Endothelial cell of umbilical vein (primary cell): ENCODE measurements around the gene CYP2S1. TPM values are rescaled to one million over a fixed set of nuclear protein-coding genes. Genes with fewer than 3 reads are reported as not detected.

Source experiments
- BruUV-seq: library from RNA; stranded (reverse); fragments of 400-500 nt; replicated peaks from 2 replicates; lab custom pipeline; 2021; lab: Mats Ljungman, UMichigan
- CTCF ChIA-PET: fragments of 300-600, 350-600 bp; sonication (Branson Sonifier 250); formaldehyde crosslinking; loops from one replicate; lab custom pipeline; 2021; ENCODE audit warnings: antibody characterized with exemption, inconsistent platforms; lab: Charles Lee
- POLR2A ChIA-PET: fragments of 300-600, 350-600 bp; sonication (Branson Sonifier 250); formaldehyde crosslinking; loops from one replicate; lab custom pipeline; 2021; ENCODE audit warnings: antibody characterized with exemption, inconsistent platforms; lab: Charles Lee
- DNase-seq: peaks from one replicate; pipeline ENCODE4 v3.0.0-alpha.2; 2011; ENCODE audit warnings: low read depth, low spot score
- FAIRE-seq: peaks from 2 replicates; lab custom pipeline; 2011; peaks lifted over from hg19 to GRCh38; lab: Jason Lieb, UNC
- H2AFZ ChIP-seq: 2 replicates; pipeline ENCODE4 v1.6.0; 2012; ENCODE audit warnings: low read depth, low read length, control low read depth, inconsistent platforms
- H3K27ac ChIP-seq: 2 replicates; pipeline ENCODE4 v1.5.1; 2011; ENCODE audit warnings: low read depth, mild to moderate bottlenecking, control low read depth, low read length, moderate library complexity; ENCODE audit not compliant: insufficient read depth
- H3K27me3 ChIP-seq, 2 experiments: 2 replicates each; pipeline versions ENCODE4 v1.6.0 to v1.6.1; 2011; ENCODE audit warnings: low read length in 2 of 2, mixed read lengths in 1 of 2; ENCODE audit not compliant: control insufficient read depth in 2 of 2, insufficient read depth in 2 of 2
- H3K36me3 ChIP-seq, 2 experiments: 2 replicates in 1 of 2; 3 replicates in 1 of 2; pipeline ENCODE4 v1.5.1; 2011; ENCODE audit warnings: low read length in 2 of 2, mild to moderate bottlenecking in 1 of 2, moderate library complexity in 1 of 2; ENCODE audit not compliant: control insufficient read depth in 2 of 2, insufficient read depth in 2 of 2; ENCODE audit errors: extremely low read depth in 1 of 2
- H3K4me1 ChIP-seq: 3 replicates; pipeline ENCODE4 v1.5.1; 2011; ENCODE audit warnings: mild to moderate bottlenecking, low read length; ENCODE audit not compliant: control insufficient read depth, insufficient read depth; ENCODE audit errors: extremely low read depth
- H3K4me2 ChIP-seq: 2 replicates; pipeline ENCODE4 v1.6.1; 2011; ENCODE audit warnings: low read length, control low read depth, mixed read lengths; ENCODE audit not compliant: insufficient read depth
- H3K4me3 ChIP-seq, 3 experiments: fragments of 200-600 bp in 1 of 3; sonication (generic), shearing (Covaris generic) in 1 of 3; replicated peaks in 1 of 3; 2 replicates each; pipeline ENCODE4 v1.5.1; 2011 to 2016; ENCODE audit warnings: control low read depth in 3 of 3, low read length in 3 of 3, mild to moderate bottlenecking in 2 of 3, inconsistent platforms in 1 of 3, low read depth in 1 of 3, moderate library complexity in 1 of 3; ENCODE audit not compliant: insufficient read depth in 1 of 3
- H3K79me2 ChIP-seq: 2 replicates; pipeline ENCODE4 v1.6.0; 2012; ENCODE audit warnings: low read length, inconsistent platforms; ENCODE audit not compliant: control insufficient read depth, insufficient read depth
- H3K9ac ChIP-seq: replicated peaks from 2 replicates; pipeline ENCODE3; 2011; ENCODE audit warnings: low read length, control low read depth; ENCODE audit not compliant: insufficient read depth; ENCODE audit errors: extremely low read depth
- H3K9me1 ChIP-seq: replicated peaks from 3 replicates; pipeline ENCODE4 v1.6.0; 2011; ENCODE audit warnings: mild to moderate bottlenecking, low read length; ENCODE audit not compliant: control insufficient read depth, insufficient read depth; ENCODE audit errors: extremely low read depth
- H3K9me3 ChIP-seq: replicated peaks from 2 replicates; pipeline ENCODE4 v1.5.1; 2012; ENCODE audit warnings: low read length, inconsistent platforms; ENCODE audit not compliant: control insufficient read depth, insufficient read depth
- H4K20me1 ChIP-seq: replicated peaks from 2 replicates; pipeline ENCODE3; 2011; ENCODE audit warnings: mild to moderate bottlenecking, low read length; ENCODE audit not compliant: control insufficient read depth, insufficient read depth; ENCODE audit errors: extremely low read depth
- EZH2 ChIP-seq: IDR thresholded peaks from 2 replicates; pipeline ENCODE4 v1.6.1; 2012; ENCODE audit warnings: borderline replicate concordance, low read depth, mild to moderate bottlenecking, moderate library complexity, low read length, inconsistent platforms; ENCODE audit not compliant: severe bottlenecking
- FOS ChIP-seq: IDR thresholded peaks from 2 replicates; pipeline ENCODE4 v1.6.1; 2011; ENCODE audit warnings: mild to moderate bottlenecking, low read length, moderate library complexity, borderline replicate concordance; ENCODE audit not compliant: insufficient read depth
- GATA2 ChIP-seq: IDR thresholded peaks from 2 replicates; pipeline ENCODE4 v1.7.0; 2011; ENCODE audit warnings: low read depth, mild to moderate bottlenecking, moderate library complexity, mixed read lengths, low read length; ENCODE audit not compliant: insufficient read length, insufficient read depth
- JUN ChIP-seq: IDR thresholded peaks from 2 replicates; pipeline ENCODE4 v1.6.1; 2011; ENCODE audit warnings: borderline replicate concordance, low read depth; ENCODE audit not compliant: insufficient read length, insufficient read depth
- MYC ChIP-seq: IDR thresholded peaks from one replicate; pipeline ENCODE4 v1.6.1; 2011; ENCODE audit warnings: mild to moderate bottlenecking, low read depth, low read length
- POLR2A ChIP-seq: IDR thresholded peaks from 2 replicates; pipeline ENCODE4 v1.6.1; 2012; ENCODE audit warnings: low read depth, mild to moderate bottlenecking, control low read depth, low read length
- POLR2AphosphoS5 ChIP-seq: IDR thresholded peaks from 2 replicates; pipeline ENCODE4 v1.6.1; 2012; ENCODE audit warnings: low read depth, mild to moderate bottlenecking, control low read depth, low read length, moderate library complexity; ENCODE audit not compliant: insufficient read depth
- dilution Hi-C: fragments of 300-500 bp; cut with MboI; formaldehyde crosslinking; loops from one replicate; pipeline ENCODE4 v1.15.0; 2019; ENCODE audit warnings: low sequenced_read_pairs; ENCODE audit not compliant: extremely low pct_ligation_motif_present
- intact Hi-C: fragments of 100-400 bp; cut with micrococcal nuclease; formaldehyde crosslinking; loops from one replicate; pipeline ENCODE4 v1.10.0; 2022
- polyA plus RNA-seq, 4 experiments: library from polyadenylated mRNA; depleted of rRNA in 3 of 4; stranded (reverse) in 3 of 4; unstranded in 1 of 4; fragments of >200 nt; gene quantifications; 2 replicates each; pipeline versions ENCODE4 v1.2.1 to v1.2.3, GENCODE V29; 2011 to 2012; ENCODE audit warnings: missing spikeins in 1 of 4
- total RNA-seq: library from RNA; stranded (reverse); gene quantifications from 2 replicates; pipeline ENCODE4 v1.2.3, GENCODE V29; 2021
- TF ChIP-seq, protein P1 (sequence below): IDR thresholded peaks from 2 replicates; pipeline ENCODE4 v1.6.1; 2011; ENCODE audit not compliant: insufficient read depth, insufficient read length
- TF ChIP-seq, protein P2 (sequence below), 2 donors: IDR thresholded peaks; 1 replicate in 1 of 2; 2 replicates in 1 of 2; pipeline ENCODE4 v1.5.1; 2011; ENCODE audit warnings: low read length in 2 of 2, mild to moderate bottlenecking in 2 of 2, moderate library complexity in 2 of 2, control low read depth in 1 of 2, inconsistent platforms in 1 of 2, low read depth in 1 of 2; ENCODE audit not compliant: insufficient read depth in 1 of 2; ENCODE audit errors: extremely low read depth in 1 of 2

The CYP2S1 gene
- total and polyA plus RNA-seq, 2 donors (not counting 3 experiments of a cell fraction or from before 2014, with no cell fraction given) = 0.98 to 4.5 TPM

DNA sequence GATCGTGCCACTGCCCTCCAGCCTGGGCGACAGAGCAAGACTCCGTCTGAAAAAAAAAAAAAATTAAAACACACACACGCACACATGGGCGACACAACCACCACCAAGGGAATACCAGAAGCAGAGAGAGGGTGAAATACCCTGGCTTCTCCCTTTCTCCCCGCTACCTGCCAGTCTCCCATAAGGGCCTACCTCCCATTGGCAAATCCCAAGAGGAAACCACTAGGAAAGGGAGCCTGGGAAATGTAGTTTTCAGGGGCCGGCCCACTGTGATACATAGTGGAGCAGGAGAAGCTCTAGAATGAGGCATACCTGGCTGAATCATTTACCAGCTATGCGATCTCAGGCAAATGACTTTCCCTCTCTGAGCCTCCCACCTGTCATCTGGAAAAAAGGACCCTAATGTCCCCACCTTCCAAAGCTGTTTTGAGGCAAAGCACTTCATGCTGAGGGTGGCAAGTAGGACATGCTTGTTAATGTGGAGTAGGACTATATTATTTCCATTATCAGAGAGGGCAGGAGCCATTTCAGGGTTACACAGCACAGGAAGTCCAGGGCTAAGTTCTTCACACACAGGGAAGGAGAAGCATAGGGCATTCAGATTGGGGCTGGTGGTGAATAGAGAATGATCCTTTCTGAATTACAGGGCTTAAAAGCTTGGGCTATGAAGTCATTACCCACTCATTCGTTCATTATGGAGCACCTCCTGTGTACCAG, 56.8 kb downstream of the CYP2S1 start:
- BruUV-seq = no TSS peak
- no peak for DNase-seq
- Histone ChIP-seq H3K4me3 (no peak overlapping the region), H3K4me2 (no peak overlapping the region), H3K9me1 (no peaks in the 10 kb centered on the region), H3K4me1 (no peaks in the 10 kb centered on the region), H3K9me3 (no peaks in the 10 kb centered on the region), H2AFZ (no peak overlapping the region), H4K20me1 (no peaks in the 10 kb centered on the region), H3K27ac (no peak overlapping the region), H3K9ac (no peak overlapping the region), H3K27me3 (no peaks in the 10 kb centered on the region), H3K36me3 (peaks cover 15 to 35% of the 10 kb centered on the region in 2 experiments), H3K79me2 (peaks cover 4% of the 10 kb centered on the region)
- POLR2A ChIA-PET = interaction anchor here (0.7 kb wide), 1 partner anchor 46 kb away, joined by 8 read pairs; no protein-coding TSS in a partner anchor
- dilution Hi-C loops = no loop called here
- intact Hi-C loops = no loop called here
- CTCF ChIA-PET = interaction anchor here (1.1 to 2.6 kb wide), 3 partner anchors 11 to 45 kb away, joined by 3 to 14 read pairs (median 7); no protein-coding TSS in a partner anchor
- FAIRE-seq = no peak
- TF ChIP-seq MYC = no peak
- no peak for TF ChIP-seq JUN
- no peak for TF ChIP-seq FOS
- TF ChIP-seq, protein P1, sequence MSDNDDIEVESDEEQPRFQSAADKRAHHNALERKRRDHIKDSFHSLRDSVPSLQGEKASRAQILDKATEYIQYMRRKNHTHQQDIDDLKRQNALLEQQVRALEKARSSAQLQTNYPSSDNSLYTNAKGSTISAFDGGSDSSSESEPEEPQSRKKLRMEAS = no peak
- no peak for TF ChIP-seq GATA2
- no peak for TF ChIP-seq POLR2A
- TF ChIP-seq, protein P2, sequence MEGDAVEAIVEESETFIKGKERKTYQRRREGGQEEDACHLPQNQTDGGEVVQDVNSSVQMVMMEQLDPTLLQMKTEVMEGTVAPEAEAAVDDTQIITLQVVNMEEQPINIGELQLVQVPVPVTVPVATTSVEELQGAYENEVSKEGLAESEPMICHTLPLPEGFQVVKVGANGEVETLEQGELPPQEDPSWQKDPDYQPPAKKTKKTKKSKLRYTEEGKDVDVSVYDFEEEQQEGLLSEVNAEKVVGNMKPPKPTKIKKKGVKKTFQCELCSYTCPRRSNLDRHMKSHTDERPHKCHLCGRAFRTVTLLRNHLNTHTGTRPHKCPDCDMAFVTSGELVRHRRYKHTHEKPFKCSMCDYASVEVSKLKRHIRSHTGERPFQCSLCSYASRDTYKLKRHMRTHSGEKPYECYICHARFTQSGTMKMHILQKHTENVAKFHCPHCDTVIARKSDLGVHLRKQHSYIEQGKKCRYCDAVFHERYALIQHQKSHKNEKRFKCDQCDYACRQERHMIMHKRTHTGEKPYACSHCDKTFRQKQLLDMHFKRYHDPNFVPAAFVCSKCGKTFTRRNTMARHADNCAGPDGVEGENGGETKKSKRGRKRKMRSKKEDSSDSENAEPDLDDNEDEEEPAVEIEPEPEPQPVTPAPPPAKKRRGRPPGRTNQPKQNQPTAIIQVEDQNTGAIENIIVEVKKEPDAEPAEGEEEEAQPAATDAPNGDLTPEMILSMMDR (IDR thresholded peaks at IDR 0.05; ENCODE audit: extremely low read depth in 1 of 2, insufficient read depth in 1 of 2, low read depth in 1 of 2, low read length in 2 of 2) = no peak
- TF ChIP-seq POLR2AphosphoS5 = no peak
- no peak for TF ChIP-seq EZH2
